HG02973 (cell line): ENCODE data around the gene AGK.
A peak's percentile ranks its signal among the peaks of the same experiment; 100 is the strongest.
"Not testable (repeated sequence)": the region's sequence is repeated elsewhere in the genome, so short reads cannot be mapped to it uniquely, and the experiment has no call there.

ENCODE experiments used
- ATAC-seq: cut with Tn5 transposase; IDR thresholded peaks from one replicate; pipeline ENCODE4 v1.9.1; 2021; ENCODE audit warnings: moderate library complexity; ENCODE audit not compliant: unreplicated experiment

The AGK gene

DNA sequence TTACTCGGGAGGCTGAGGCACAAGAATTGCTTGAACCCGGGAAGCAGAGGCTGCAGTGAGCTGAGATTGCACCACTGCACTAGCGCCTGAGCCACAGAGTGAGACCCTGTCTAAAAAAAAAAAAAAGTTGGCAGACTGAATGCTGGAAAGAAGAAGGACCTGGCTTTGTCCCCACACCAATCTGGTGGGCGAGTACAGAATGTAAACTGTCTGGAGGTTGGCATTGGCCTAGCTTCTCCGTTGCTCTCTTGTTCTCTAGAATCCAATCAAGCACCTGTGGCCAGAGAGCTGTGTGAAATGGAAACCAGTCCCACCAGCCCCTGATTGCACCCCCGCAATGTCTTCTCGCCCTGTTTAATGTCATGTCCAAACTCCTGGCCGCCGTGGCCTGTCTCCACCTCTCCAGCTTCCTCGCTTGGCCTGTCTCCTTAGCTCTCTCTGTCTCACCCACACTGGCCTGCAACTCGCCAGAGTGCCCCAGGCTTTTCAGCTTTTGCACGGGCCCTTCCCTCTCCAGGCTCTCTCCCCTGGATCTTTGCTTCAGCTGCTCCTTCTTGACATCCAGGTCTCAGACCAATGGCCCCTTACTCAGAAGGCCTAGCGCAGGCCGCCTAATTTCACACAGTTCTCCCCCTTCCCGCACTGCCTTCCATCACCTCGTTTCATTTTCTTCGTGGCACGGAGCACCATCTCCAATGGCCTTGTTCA lies 670 bp upstream of the AGK start:
- ATAC-seq = peak; percentile 3

DNA sequence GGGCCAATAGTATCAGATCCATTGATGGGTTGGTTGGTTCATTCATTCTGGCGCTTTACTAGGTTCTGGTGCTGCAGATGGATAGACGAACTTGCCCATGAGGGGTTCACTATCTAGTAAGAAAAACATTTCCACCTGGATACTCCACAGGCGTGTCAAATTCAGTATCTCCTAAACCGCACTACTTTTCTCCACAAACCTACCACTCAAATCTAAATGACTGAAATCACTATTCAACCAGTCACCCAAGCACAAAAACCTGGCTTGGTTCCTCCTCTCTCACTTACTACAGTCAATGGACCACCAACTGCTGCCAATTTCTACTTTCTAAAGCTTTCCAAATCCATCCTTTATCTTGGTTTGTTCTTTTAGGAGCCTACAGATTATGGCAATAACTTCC lies 572 bp downstream of the AGK start:
- ATAC-seq = peak; percentile 25

DNA sequence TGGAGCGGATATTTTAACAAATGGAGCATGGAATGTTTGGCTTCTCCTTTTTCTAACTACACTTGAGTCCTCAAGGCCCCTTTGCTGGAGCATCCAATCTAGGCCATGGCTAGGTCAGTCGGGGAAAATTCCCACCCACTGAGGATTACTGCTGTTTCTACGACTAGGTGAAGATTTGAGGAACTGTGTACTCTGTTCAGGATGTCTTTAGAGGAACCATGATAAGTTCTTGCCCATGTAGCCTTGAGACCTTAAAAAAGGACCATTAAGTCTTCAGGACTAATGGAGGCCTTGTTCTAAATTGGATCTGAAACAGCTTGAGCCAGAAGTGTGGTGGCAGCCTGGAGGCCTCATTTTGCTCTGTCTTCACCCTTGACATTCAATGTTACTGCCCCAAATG lies 6.2 kb downstream of the AGK start:
- no peak for ATAC-seq

DNA sequence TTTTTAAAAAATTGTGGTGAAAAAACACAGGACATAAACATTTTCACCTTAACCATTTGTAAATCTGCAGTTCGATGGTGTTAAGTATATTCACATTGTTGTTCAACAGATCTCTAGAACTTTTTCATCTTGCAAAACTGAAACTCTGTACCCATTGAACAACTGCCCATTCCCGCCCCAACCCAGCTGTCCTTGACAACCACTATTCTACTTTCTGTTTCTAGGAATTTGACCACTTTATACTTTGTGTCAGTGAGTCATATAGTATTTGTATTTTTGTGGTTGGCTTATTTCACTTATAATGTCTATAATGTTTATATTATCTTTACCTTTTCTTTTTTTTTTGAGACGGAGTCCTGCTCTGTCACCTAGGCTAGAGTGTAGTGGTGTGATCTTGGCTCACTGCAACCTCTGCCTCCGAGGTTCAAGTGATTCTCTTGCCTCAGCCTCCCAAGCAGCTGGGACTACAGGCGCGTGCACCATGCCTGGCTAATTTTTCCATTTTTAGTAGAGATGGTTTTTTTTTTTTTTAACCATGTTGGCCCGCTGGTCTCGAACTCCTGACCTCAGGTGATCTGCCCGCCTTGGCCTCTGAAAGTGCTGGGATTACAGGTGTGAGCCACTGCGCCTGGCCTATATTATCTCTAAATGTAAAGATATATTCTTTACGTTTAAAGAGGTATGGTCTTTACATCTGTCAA lies 6.8 kb downstream of the AGK start:
- peak; percentile 44 for ATAC-seq

DNA sequence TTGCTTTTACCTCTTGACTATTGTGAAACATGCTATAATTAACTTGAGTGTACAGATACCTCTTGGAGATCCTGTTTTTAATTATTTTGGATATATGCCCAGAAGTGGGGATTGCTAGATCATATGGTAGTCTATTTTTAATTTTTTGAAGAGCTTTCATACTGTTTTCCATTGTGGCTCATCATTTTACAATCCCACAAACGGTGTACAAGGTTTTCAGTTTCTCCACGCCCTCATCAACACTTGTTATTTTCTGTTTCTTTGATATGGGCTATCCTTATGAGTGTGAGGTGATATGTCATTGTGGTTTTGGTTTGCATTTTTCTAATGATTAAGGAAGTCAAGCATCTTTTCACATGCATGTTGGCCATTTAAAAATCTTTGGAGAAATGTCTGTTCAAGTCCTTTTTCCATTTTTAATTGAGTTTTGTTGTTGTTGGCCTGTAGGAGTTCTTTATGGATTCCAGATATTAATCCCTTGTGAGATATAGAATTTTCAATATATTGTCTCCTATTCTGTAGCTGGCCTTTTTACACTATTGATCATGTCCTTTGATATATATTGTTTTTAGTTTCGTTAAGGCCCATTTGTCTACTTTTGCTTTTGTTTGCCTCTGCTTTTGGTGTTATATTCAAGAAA lies 7.5 kb downstream of the AGK start:
- peak; percentile 79 for ATAC-seq

DNA sequence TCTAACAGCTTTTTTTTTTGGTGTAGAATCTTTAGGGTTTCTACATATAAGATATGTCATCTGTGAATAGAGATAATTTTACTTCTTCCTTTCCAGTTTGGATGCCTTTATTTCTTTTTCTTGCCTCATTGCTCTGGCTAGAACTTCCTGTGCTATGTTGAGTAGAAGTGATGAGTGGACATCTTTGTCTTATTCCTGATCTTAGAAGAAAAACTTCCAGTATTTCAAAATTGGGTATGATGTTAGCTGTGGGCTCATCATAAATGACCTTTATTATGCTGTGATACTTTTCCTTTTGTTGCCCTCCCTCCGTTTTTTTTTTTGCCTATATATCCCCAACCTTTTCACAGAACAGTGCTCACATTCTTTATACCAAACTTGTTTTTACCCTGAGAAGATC lies 8.8 kb downstream of the AGK start:
- ATAC-seq = no peak

DNA sequence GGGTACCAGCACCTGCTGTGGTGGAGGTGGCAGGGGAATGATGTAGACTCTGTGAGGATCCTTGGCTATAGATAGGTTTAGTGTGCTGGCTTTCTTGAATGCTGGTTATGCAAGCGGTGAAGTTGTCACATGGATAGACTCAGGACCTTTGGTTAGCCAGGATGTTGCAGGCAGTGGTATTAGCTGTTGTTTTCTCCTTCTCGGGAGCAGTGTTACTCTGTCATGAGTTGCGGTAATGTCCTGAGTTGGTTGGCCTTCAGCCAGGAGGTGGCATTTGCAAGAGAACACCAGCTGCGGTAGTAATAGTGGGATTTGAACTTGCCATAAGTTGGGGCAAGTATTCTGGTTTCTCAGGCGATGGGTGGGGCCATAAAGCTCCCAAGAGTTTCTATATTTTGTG lies 10.8 kb downstream of the AGK start:
- no peak for ATAC-seq

DNA sequence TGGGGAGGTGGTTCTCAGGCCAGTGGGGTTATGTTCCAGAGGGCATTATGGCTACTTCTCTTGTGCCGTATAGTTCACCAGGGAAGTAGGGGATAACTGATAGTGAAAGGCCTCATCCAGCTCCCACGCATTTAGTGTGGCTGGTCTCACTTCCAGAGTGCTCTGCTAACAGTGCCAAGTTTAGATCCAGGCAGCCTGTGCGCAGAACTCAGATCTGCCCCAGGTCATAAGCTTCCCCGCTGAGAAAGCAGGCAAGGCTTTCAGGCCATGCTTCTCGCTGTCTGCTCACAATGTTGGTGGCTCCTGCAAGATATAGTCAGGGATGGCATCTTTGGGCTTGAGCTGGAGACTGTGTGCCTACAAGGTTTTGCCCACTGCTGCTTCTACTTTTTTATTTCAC lies 11.3 kb downstream of the AGK start:
- ATAC-seq = no peak

DNA sequence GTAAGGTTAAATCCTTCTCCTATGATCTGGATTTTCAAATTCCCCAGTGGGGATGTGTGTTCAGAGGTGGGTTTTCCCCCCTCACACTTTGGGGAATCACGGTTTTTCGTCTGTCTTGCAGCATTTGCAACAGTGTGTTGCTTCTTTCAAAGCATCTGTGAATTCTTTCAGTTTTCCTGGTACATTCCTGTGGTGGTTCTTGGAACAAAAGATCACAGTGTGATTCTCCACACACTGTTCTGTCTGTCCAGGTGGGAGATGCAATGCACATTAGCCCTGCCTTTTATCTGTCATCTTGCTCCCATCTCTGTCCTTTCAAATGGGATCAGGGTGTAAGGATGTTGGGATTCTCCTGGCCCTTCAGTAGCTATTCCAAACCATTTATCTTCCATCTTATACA lies 11.8 kb downstream of the AGK start:
- ATAC-seq = no peak

DNA sequence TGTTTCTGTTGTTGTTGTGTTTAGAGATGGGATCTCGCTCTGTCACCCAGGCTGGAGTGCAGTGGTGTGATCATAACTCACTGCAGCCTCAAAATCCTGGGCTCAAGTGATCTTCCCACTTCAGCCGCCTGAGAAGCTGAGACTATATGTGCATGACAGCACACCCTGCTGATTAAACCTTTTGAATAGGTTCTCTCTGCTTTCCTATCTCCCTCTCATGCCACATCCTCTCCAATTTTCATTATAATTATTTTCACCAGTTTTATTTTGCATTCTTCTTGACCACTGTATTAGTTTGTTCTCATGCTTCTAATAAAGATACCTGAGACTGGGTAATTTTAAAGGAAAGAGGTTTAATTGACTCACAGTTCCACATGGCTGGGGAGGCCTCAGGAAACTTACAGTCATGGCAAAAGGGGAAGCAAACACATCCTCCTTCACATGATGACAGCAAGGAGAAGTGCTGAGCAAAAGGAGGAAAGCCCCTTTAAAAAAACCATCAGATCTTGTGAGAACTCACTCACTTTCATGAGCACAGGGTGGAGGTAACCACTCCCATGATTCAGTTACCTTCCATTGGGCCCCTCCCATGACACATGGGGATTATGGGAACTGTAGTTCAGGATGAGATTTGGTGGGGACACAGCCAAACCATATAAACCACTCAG lies 12.9 kb downstream of the AGK start:
- peak; percentile 67 for ATAC-seq

DNA sequence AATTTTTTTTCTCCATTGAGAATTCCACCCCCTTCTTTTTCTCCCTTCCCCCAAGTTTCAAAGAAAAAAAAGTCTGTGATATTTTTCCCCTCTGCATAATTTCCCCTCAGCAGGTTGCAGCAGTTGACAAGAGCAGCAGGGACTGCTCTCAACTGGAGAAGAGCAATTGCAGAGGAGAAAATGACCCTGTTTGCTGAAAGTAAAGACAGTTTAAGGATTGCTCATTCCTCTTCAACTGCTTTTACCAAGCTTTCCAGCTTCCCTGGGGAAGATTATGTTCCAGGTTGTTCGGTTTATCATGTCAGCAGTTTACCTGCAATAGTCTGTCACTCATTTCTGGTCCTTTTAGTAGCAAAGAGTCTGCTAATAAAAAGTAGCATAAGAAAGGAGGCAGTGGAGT lies 16.2 kb downstream of the AGK start:
- ATAC-seq = no peak

DNA sequence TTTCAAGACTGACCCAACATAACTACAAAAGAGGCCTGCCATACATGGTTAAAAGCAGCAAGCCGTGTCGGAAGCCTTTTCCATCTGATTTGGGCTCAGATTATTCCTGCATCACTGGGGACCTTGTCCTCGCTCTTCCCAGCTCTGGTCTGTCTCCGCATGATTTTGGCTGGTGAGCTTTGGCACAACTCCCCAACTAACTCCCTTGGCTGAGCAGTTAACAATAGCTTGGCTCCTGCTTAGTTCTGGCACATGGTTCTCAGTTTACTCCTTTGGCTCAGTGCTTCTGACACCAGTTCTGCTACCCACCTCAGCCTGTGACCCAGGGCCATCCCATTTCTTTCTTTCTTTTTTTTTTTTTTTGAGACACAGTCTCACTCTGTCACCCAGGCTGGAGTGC lies 17.0 kb downstream of the AGK start:
- no peak for ATAC-seq

DNA sequence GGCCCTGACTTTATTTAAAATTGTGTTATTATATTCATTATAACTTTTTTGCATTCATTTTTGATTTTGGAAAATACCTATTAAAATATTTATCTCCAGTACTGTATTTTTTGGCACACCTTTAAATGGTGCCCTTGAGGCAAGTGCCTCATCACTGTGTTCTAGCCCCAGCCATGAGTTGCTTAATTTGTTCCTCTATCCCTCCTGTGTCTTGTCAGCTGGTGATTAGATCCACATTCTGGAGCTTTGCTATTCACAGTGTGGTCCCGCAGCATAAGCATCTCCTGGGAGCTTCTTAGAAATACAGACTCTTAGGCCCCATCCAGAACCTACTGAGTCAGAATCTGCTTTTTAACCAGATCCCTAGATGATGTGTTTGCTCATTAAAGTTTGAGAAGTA lies 19.8 kb downstream of the AGK start:
- no peak for ATAC-seq

DNA sequence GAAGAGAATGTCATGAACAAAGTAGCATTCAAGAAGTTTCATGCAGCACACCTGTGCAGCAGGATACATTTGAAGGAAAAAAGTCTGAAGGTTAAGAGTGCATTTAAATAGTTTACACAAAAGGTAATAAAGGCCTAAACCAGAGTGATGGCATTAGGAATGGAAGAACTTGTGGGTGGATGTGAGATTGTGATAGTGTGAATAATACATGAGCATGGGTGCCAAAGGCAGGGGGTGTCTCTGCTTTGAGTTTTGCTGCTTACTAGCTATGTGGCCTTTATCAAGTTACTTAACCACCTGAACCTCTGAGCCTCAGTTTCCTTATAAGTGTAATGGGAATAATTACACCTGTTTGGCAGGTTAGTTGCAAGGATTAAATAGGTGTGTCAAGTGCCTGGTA lies 21.0 kb downstream of the AGK start:
- ATAC-seq = no peak

DNA sequence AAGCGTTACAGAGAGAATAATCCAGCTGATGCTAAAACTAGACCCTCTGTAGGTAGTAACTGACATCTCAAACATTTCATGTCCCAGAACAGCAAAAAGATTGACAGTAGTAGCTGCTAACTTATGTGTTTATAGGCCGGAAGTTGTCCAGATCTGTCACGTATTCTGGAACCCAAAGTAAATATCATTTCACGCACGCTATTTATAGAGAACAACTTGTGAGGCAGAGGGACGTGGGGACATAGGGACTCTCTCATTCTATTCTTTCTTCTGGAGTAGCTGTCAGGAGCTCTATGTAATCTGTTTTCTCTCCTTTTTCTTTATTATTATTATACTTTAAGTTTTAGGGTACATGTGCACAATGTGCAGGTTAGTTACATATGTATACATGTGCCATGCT lies 22.3 kb downstream of the AGK start:
- no peak for ATAC-seq

DNA sequence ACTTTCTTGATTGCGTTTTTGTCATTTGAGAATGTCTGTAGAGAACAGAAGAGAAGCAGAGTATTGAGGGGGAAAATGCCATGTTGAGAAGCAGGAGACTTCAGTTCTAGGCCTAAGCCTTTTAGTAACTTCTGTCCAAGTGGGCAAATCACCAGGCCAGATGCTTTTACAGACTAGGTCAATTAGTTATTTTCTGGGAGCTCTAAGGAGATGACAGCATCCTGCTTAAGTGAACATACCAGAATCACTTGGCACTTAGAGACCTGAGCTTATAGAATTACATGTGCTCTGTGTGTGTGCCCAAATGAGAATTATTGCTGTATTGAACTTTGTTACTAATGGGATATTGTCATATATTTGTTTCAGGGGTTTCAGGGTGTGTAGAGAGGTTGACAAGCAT lies 24.0 kb downstream of the AGK start:
- ATAC-seq = no peak

DNA sequence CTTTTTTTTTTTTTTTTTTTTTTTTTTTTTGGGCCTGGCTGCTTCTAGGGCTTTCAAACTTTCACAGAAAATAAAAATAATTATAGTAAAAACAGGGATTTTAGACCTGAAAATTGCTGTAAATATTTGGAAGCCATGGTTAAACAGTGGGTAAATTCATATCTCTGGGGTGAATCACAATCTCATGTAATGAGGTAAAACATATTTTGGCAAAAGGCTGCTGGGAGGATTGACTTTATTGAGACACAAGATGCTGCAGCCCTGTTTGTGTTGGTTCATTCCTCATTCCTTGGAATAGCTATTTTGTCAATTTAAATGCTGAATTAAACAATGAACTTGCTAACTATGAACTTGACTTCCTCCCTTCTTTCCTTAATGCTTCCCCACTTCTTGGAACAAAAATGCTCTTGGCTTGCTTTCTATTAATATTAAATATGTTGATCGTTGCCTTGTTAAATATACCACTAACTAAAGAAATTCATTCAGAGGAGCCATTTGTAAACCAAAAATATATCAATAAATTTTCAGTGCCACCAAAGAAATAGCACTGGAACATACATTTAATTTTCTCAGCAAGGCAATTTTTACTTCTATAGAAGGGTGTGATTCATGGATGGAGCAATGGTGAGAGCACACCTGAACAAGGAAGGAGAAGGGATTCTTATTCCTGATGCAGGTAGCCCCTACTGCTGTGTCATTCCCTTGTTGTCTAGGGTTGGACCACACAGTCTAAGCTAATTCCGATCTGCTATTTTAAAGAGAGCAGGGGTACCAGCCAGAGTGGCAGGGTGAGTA lies 24.6 kb downstream of the AGK start:
- no peak for ATAC-seq

DNA sequence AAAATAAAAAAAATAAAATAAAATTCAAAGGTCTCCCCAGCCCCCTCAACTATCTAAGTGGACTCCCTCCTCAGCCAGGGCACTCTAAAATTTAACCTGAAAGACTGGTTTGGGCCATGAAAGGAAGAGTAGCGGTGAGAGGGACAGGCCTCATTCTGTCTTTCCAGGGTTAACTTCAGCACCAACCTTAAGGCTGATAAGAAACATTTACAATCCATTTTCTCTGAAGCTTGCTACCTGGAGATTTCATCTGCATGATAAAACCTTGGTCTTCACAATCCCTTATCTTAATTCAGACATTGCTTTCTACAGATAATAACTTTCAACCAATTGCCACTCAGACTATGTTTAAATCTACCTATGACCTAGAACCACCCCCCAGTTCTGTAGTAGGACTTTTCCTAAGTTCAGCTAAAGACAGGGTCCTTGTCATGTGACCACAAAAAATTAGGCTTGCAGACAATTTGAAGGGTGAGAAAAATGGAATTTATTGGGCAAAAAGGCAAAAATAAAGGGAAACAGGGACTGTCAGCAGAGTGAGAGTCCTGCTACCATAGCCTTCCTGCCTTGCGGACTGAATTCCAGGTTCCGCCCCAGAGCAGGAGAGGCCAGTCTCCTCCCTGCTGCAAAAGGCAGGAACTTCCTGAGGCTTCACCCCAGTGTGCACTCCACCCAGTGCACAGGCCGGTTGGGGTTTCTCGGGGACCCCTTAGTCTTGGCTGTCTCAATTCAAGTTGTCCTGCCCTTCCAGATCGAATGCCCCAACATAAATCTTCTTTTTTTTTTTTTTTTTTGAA lies 26.0 kb downstream of the AGK start:
- ATAC-seq = no peak

DNA sequence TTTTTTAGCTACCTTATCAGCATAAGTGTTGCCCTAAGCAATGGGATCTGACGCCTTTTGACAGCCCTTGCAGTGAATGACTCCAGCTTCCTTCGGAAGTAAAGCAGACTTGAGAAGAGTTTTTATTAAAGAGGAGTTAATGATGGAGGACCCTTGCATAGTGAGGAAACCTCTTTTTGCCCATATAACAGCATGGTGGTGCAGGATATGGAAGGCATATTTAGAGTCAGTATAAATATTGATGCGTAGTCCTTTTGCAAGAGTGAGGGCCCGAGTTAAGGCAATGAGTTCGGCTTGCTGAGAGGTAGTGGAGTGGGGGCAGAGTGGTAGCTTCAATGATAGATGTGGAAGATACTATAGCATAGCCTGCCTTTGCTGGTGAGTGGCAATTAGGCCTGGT lies 28.7 kb downstream of the AGK start:
- ATAC-seq = not testable (repeated sequence)

DNA sequence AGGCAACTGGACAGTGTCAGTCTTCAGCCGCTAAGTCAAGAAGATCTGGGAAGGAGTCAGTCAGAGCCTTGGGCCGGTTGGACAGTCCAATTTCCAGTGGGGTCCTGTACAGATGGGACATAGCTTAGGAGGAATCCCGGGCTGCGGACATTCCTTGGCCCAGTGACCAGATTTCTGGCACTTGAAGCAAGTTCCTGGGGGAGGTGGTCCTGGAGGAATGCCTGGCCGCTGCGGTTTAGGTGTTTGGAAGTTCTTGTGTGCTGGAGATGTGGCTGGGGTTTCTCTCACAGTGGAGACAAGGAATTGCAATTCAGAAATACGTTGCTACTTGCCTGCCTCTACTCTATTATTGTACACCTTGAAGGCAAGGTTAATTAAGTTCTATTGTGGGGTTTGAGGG lies 30.9 kb downstream of the AGK start:
- ATAC-seq = not testable (repeated sequence)
